OCI-LY3 (cell line): Measurements from ENCODE around the gene DIP2C.

Source experiments
- H2AFZ ChIP-seq: fragments of 200-600, 300-600 bp; shearing (Covaris generic); 2 replicates; pipeline ENCODE4 v1.6.0; 2014; ENCODE audit warnings: antibody characterized with exemption, low read depth, low read length
- H3K27ac ChIP-seq: fragments of 200-600, 300-600 bp; sonication (generic); 2 replicates; pipeline ENCODE4 v1.5.1; 2014; ENCODE audit warnings: mild to moderate bottlenecking, low read length, moderate library complexity, mixed read lengths
- H3K27me3 ChIP-seq: fragments of 200-600, 300-600 bp; sonication (generic); 2 replicates; pipeline ENCODE4 v1.6.1; 2014; ENCODE audit warnings: low read depth, low read length, mixed read lengths
- H3K36me3 ChIP-seq: fragments of 200-600, 300-600 bp; sonication (generic); replicated peaks from 2 replicates; pipeline ENCODE3; 2014; ENCODE audit warnings: low read depth, low read length, mixed read lengths
- H3K4me1 ChIP-seq: fragments of 300-600, 200-600 bp; sonication (generic); 2 replicates; pipeline ENCODE4 v1.6.1; 2014; ENCODE audit warnings: low read length, mixed read lengths
- H3K4me2 ChIP-seq: fragments of 200-600, 300-600 bp; sonication (generic); 2 replicates; pipeline ENCODE4 v1.6.1; 2014; ENCODE audit warnings: low read length, mixed read lengths
- H3K4me3 ChIP-seq: fragments of 300-600, 200-600 bp; sonication (generic); 2 replicates; pipeline ENCODE4 v1.5.1; 2014; ENCODE audit warnings: antibody characterized with exemption, mild to moderate bottlenecking, low read length, moderate library complexity
- H3K79me2 ChIP-seq: fragments of 300-600, 200-600 bp; shearing (Covaris generic); 2 replicates; pipeline ENCODE4 v1.6.1; 2014; ENCODE audit warnings: mild to moderate bottlenecking, low read length, mixed read lengths
- H3K9ac ChIP-seq: fragments of 300-600, 200-600 bp; shearing (Covaris generic); 2 replicates; pipeline ENCODE4 v1.6.0; 2014; ENCODE audit warnings: mild to moderate bottlenecking, low read length, moderate library complexity
- H3K9me3 ChIP-seq: fragments of 200-600, 300-600 bp; shearing (Covaris generic); 2 replicates; pipeline ENCODE4 v1.6.1; 2014; ENCODE audit warnings: low read length, mixed read lengths; ENCODE audit not compliant: insufficient read depth
- H4K20me1 ChIP-seq: fragments of 200-600, 300-600 bp; sonication (generic); 2 replicates; pipeline ENCODE4 v1.6.1; 2016; ENCODE audit warnings: low read length, mixed read lengths; ENCODE audit not compliant: insufficient read depth
- CTCF ChIP-seq: fragments of 200-600, 300-600 bp; sonication (generic); IDR thresholded peaks from 2 replicates; pipeline ENCODE4 v1.5.1; 2014; ENCODE audit warnings: antibody characterized with exemption, low read length, low read depth
- EZH2phosphoT487 ChIP-seq: fragments of 200-600 bp; shearing (Covaris generic); IDR thresholded peaks from 2 replicates; pipeline ENCODE4 v1.6.1; 2018; ENCODE audit warnings: antibody characterized with exemption, mixed run types, low read depth

Gene DIP2C

DNA sequence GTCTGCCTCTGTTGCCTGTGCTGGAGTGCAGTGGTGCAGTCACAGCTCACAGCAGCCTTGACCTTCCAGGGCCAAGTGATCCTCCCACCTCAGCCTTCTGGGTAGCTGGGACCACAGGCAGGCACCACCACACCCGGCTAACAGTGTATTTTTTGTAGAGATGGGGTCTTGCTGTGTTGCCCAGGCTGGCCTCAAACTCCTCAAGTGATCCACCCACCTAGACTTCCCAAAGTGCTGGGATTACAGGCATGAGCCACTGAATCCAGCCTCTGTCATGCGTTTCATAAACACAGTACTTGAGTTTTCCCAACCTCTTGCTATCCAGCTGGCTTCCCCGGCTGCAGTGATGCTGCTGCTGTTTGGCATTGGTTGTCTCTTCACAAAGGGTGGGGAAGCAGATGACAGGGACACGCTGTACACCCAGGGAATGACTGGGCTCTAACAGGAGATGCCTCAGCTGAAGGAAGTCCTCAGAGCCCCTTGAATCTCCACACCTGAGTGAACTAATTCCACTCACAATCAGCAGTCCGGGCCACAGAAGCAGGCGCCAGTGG is 191.5 kb downstream of the DIP2C start:
- peaks cover 20% of the 10 kb centered on the region for H3K27me3 ChIP-seq
- H3K4me3 ChIP-seq = no peak overlapping the region
- no peaks in the 10 kb centered on the region for H3K79me2 ChIP-seq
- H3K4me2 ChIP-seq = no peak overlapping the region
- no peak overlapping the region for H2AFZ ChIP-seq
- no peak overlapping the region for H3K27ac ChIP-seq
- no peaks in the 10 kb centered on the region for H3K9me3 ChIP-seq
- H4K20me1 ChIP-seq = no peaks in the 10 kb centered on the region
- H3K4me1 ChIP-seq = no peaks in the 10 kb centered on the region
- no peaks in the 10 kb centered on the region for H3K36me3 ChIP-seq
- no peak overlapping the region for H3K9ac ChIP-seq
- TF ChIP-seq EZH2phosphoT487 (no peak), CTCF (no peak)

DNA sequence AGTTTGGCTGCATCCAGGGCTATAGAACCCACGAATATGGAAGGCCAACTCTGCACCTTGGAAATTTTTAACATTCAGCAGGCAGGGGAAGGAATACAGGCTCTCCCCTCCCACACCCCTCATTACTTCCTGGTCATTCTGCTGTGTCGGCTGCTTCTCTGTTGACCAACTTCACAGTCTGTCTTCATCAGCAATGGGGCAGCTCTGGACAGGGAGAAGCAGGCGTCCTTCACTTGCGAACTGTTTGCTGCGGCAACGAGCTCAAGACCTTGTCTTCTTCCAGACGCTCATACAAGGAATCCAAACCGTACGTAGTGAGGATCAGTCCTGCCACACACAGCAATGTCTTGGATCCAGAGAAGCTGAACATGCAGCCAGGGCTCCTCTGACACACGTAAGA is 192.2 kb downstream of the DIP2C start:
- H3K4me2 ChIP-seq = no peak overlapping the region
- no peaks in the 10 kb centered on the region for H3K79me2 ChIP-seq
- H3K9me3 ChIP-seq = no peaks in the 10 kb centered on the region
- H4K20me1 ChIP-seq = no peaks in the 10 kb centered on the region
- H3K27me3 ChIP-seq = peaks cover 20% of the 10 kb centered on the region
- H2AFZ ChIP-seq = no peak overlapping the region
- H3K9ac ChIP-seq = no peak overlapping the region
- H3K4me3 ChIP-seq = no peak overlapping the region
- H3K27ac ChIP-seq = no peak overlapping the region
- TF ChIP-seq CTCF = no peak
- no peak for TF ChIP-seq EZH2phosphoT487
- no peaks in the 10 kb centered on the region for H3K36me3 ChIP-seq
- H3K4me1 ChIP-seq = no peaks in the 10 kb centered on the region

DNA sequence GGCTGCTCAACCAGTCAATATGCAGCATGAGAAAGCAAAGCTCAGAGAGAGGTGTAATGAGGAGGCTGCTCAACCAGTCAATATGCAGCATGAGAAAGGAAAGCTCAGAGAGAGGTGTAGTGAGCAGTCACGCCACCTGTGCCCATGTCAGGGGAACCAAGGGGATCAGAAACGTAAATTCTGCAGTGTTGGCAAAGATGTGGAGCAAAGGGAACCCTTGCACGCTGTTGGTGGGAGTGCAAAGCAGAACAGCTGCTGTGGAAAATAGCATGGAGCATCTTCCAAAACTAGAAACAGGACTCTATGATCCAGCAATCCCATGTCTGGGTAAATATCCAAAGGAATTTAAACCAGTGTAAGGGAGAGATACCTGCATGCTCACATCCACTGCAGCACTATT is 194.9 kb downstream of the DIP2C start:
- Histone ChIP-seq H2AFZ (no peak overlapping the region), H3K9ac (no peak overlapping the region), H3K4me3 (no peak overlapping the region), H3K9me3 (no peaks in the 10 kb centered on the region), H3K27ac (no peak overlapping the region), H3K79me2 (no peaks in the 10 kb centered on the region), H3K4me1 (no peaks in the 10 kb centered on the region), H3K27me3 (peaks cover 20% of the 10 kb centered on the region), H4K20me1 (no peaks in the 10 kb centered on the region), H3K36me3 (no peaks in the 10 kb centered on the region), H3K4me2 (no peak overlapping the region)
- TF ChIP-seq EZH2phosphoT487 = no peak
- no peak for TF ChIP-seq CTCF

GRCh38 chr10:494149-494542 is 195.3 kb downstream of the DIP2C start:
- H3K9me3 ChIP-seq = no peaks in the 10 kb centered on the region
- H3K4me1 ChIP-seq = no peaks in the 10 kb centered on the region
- no peak overlapping the region for H3K4me2 ChIP-seq
- no peaks in the 10 kb centered on the region for H4K20me1 ChIP-seq
- no peaks in the 10 kb centered on the region for H3K36me3 ChIP-seq
- H3K79me2 ChIP-seq = no peaks in the 10 kb centered on the region
- peaks cover 20% of the 10 kb centered on the region for H3K27me3 ChIP-seq
- no peak overlapping the region for H3K9ac ChIP-seq
- no peak overlapping the region for H2AFZ ChIP-seq
- H3K27ac ChIP-seq = no peak overlapping the region
- TF ChIP-seq EZH2phosphoT487 = no peak
- no peak for TF ChIP-seq CTCF
- no peak overlapping the region for H3K4me3 ChIP-seq
